ENCODE measurements around the gene ATP1A2.

ATP1A2 gene

DNA sequence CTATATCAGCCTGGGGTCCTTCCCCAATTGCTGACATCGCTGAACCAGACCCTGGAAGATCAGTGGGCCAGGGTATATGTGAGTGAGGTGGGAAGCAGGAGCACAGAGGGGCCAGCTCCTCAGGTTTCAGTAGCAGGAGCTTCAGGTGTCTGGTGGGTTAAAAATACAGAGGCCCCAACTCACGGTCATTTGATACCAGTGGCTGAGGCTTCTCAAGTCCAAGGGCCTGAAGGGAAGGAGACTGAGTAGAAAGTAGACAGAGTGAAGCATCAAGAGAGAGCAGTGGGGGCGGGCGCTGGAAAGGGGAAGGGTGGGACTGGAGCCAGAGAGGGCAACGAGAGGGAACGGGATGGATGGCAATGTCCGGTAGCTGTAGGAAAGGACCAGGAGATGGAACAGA is 72.8 kb downstream of the ATP1A2 start:
- no peaks in the 10 kb centered on the region for H3K36me3 ChIP-seq (ENCODE audit: low read length)
- H3K9me2 ChIP-seq (replicated peaks; ENCODE audit: insufficient read depth, low read length), result no peaks in the 10 kb centered on the region
- no peak overlapping the region for H3K4me3 ChIP-seq (ENCODE audit: insufficient read depth, low read length, poor library complexity, severe bottlenecking)
- no peak for TF ChIP-seq EZH2phosphoT487 (conservative IDR thresholded peaks at IDR 0.05; ENCODE audit: low read length)
- TF ChIP-seq, protein P1, sequence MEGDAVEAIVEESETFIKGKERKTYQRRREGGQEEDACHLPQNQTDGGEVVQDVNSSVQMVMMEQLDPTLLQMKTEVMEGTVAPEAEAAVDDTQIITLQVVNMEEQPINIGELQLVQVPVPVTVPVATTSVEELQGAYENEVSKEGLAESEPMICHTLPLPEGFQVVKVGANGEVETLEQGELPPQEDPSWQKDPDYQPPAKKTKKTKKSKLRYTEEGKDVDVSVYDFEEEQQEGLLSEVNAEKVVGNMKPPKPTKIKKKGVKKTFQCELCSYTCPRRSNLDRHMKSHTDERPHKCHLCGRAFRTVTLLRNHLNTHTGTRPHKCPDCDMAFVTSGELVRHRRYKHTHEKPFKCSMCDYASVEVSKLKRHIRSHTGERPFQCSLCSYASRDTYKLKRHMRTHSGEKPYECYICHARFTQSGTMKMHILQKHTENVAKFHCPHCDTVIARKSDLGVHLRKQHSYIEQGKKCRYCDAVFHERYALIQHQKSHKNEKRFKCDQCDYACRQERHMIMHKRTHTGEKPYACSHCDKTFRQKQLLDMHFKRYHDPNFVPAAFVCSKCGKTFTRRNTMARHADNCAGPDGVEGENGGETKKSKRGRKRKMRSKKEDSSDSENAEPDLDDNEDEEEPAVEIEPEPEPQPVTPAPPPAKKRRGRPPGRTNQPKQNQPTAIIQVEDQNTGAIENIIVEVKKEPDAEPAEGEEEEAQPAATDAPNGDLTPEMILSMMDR (IDR thresholded peaks at IDR 0.05; ENCODE audit: insufficient read depth, low read length, poor library complexity, severe bottlenecking), result no peak
- H3K79me2 ChIP-seq (ENCODE audit: insufficient read depth, low read length), result no peaks in the 10 kb centered on the region
- no peaks in the 10 kb centered on the region for H4K20me1 ChIP-seq (ENCODE audit: low read depth, low read length)
- no peak overlapping the region for H3K4me2 ChIP-seq (ENCODE audit: low read depth, low read length, poor library complexity, severe bottlenecking)
- no peak overlapping the region for H3K9ac ChIP-seq (ENCODE audit: low read length)
- no peaks in the 10 kb centered on the region for H3F3A ChIP-seq (ENCODE audit: insufficient read depth)
- H2AFZ ChIP-seq (ENCODE audit: low read depth, low read length, severe bottlenecking), result no peak overlapping the region
- no peak overlapping the region for H3K27ac ChIP-seq (ENCODE audit: low read depth, low read length)
- no peaks in the 10 kb centered on the region for H3K9me3 ChIP-seq (ENCODE audit: insufficient read depth, low read length)
- H3K27me3 ChIP-seq (ENCODE audit: low read length), result no peaks in the 10 kb centered on the region

DNA sequence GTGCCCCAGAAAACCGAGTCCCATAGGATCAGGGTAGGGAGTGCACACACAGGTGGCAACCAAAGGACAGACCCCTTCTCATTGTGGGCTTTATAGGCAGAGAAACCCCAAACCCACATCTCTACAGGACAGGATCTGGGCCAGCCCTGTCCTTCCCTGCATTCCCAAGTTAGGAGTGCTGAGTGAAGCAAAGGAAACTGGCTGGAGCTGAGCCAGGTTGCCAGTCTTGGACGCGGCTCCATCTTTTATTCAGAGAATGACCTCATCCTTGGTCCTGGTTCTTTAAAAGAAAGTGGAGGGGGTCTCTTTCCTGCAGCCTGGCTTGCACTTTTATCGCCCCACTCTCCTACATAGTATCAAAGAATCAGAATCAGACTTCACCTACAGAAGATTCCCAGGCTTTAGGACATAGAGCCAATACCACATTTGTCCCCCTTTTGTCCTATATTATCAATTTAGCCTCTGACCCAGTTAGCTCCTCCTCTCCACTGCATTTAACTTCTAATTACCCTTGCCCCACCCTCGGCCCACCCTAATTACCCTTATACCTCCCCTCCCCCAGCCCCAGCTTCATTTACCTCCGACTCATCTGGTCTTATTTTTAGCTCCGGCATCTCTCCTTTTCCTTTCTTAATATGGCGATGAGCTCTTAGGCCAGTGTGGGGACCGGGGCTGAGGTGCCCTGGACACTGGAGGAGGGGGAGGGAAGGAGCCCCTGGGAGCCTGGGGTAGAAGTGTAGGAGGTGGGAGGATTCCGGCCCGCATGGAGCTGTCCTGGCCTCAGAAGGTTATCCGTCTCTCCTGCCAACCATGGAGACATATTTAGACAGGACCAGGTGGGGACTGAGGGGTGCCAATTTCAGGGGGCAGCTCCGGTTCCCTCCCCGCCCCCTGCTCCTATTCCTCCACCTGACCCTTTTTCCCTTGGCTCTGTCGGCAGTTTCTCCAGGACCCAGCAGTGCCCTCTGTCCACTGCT is 74.4 kb downstream of the ATP1A2 start, which contains the start of gene CASQ1:
Gene CASQ1 (plus strand): TSS at position 927 of the 977 bp plus-strand sequence. CDS start 177 bp downstream, outside the sequence.
- TF ChIP-seq EZH2phosphoT487 (conservative IDR thresholded peaks at IDR 0.05; ENCODE audit: low read length), result no peak
- TF ChIP-seq, protein P1 (IDR thresholded peaks at IDR 0.05; ENCODE audit: insufficient read depth, low read length, poor library complexity, severe bottlenecking), result no peak
- no peak within 1 kb of the TSS for H2AFZ ChIP-seq (ENCODE audit: low read depth, low read length, severe bottlenecking)
- no peaks in the 10 kb centered on the region for H3F3A ChIP-seq (ENCODE audit: insufficient read depth)
- no peak within 1 kb of the TSS for H3K4me3 ChIP-seq (ENCODE audit: insufficient read depth, low read length, poor library complexity, severe bottlenecking)
- no peak within 1 kb of the TSS for H3K9ac ChIP-seq (ENCODE audit: low read length)
- no peak within 1 kb of the TSS for H3K27ac ChIP-seq (ENCODE audit: low read depth, low read length)
- no peaks in the 10 kb centered on the region for H3K9me3 ChIP-seq (ENCODE audit: insufficient read depth, low read length)
- no peaks in the 10 kb centered on the region for H3K9me2 ChIP-seq (replicated peaks; ENCODE audit: insufficient read depth, low read length)
- H3K36me3 ChIP-seq (ENCODE audit: low read length), result no peaks in the 10 kb centered on the region
- no peaks in the 10 kb centered on the region for H3K79me2 ChIP-seq (ENCODE audit: insufficient read depth, low read length)
- H3K4me2 ChIP-seq (ENCODE audit: low read depth, low read length, poor library complexity, severe bottlenecking), result no peak within 1 kb of the TSS
- H3K27me3 ChIP-seq (ENCODE audit: low read length), result no peaks in the 10 kb centered on the region
- H4K20me1 ChIP-seq (ENCODE audit: low read depth, low read length), result no peaks in the 10 kb centered on the region

DNA sequence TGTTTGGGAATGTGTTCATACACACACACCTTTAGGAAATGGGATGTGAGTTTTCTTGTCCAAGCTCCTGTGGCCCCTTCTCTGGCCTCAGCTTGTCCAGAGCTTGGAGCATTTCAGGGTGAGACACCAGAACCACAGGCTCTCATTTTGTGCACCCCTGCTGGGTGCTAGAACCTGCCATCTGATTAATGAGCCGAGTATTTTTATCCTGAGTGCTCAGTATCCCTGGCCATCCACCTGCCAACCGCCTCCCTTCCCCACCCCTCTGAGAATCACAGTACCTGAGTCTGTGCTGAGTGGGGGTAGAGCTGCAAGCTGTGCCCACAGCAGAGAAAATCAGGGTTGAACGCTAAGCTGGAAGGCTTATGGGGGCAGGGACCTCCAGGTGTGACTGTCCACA is 76.2 kb downstream of the ATP1A2 start:
- Histone ChIP-seq H4K20me1 (ENCODE audit: low read depth, low read length) (no peaks in the 10 kb centered on the region), H3K4me2 (ENCODE audit: low read depth, low read length, poor library complexity, severe bottlenecking) (no peak overlapping the region), H3K9ac (ENCODE audit: low read length) (no peak overlapping the region), H3K27ac (ENCODE audit: low read depth, low read length) (no peak overlapping the region), H3K9me3 (ENCODE audit: insufficient read depth, low read length) (no peaks in the 10 kb centered on the region), H3K36me3 (ENCODE audit: low read length) (no peaks in the 10 kb centered on the region), H3K79me2 (ENCODE audit: insufficient read depth, low read length) (no peaks in the 10 kb centered on the region), H3K9me2 (replicated peaks; ENCODE audit: insufficient read depth, low read length) (no peaks in the 10 kb centered on the region), H3K27me3 (ENCODE audit: low read length) (no peaks in the 10 kb centered on the region), H2AFZ (ENCODE audit: low read depth, low read length, severe bottlenecking) (no peak overlapping the region), H3F3A (ENCODE audit: insufficient read depth) (no peaks in the 10 kb centered on the region), H3K4me3 (ENCODE audit: insufficient read depth, low read length, poor library complexity, severe bottlenecking) (no peak overlapping the region)
- TF ChIP-seq, protein P1 (IDR thresholded peaks at IDR 0.05; ENCODE audit: insufficient read depth, low read length, poor library complexity, severe bottlenecking), result no peak
- TF ChIP-seq EZH2phosphoT487 (conservative IDR thresholded peaks at IDR 0.05; ENCODE audit: low read length), result no peak

Measured in SU-DHL-6 (cell line).